Gastroesophageal sphincter (tissue), 3 donors: ENCODE results near the gene AGBL3.

ENCODE experiments used
- CTCF ChIP-seq, 4 experiments: fragments of 200-600 bp in 2 of 4; fragments of 450-650 bp in 2 of 4; sonication (generic) in 1 of 4; IDR thresholded peaks; one replicate each; pipeline ENCODE4 v1.5.1; 2017 to 2019; ENCODE audit warnings: antibody characterized with exemption in 4 of 4, mild to moderate bottlenecking in 2 of 4, moderate library complexity in 2 of 4
- EP300 ChIP-seq: sonication (generic); formaldehyde crosslinking; IDR thresholded peaks from one replicate; pipeline ENCODE4 v1.6.1; 2017; ENCODE audit warnings: antibody characterized with exemption, mild to moderate bottlenecking
- POLR2A ChIP-seq, 2 donors: fragments of 450-650 bp; IDR thresholded peaks; one replicate each; pipeline ENCODE4 v1.6.1; 2017; ENCODE audit warnings: antibody characterized with exemption in 2 of 2, mild to moderate bottlenecking in 2 of 2, moderate library complexity in 1 of 2

GRCh38 chr7:135075716-135076115 is 89.4 kb downstream of the AGBL3 start:
- TF ChIP-seq POLR2A (IDR thresholded peaks at IDR 0.05) (no peak), CTCF (IDR thresholded peaks at IDR 0.05) (no peak), EP300 (no peak)
